Ascending aorta (tissue), 2 donors: ENCODE data around the gene IMPA2. TPM values are rescaled to one million over a fixed set of nuclear protein-coding genes. Genes with fewer than 3 reads are reported as not detected.

ENCODE experiments used
- DNase-seq, 2 donors: peaks; one replicate each; pipeline ENCODE4 v3.0.0-alpha.2; 2019; ENCODE audit warnings: low spot score in 2 of 2
- H3K27ac ChIP-seq, 2 donors: fragments of 200-600 bp; sonication (generic); one replicate each; pipeline ENCODE4 v1.5.1; 2016 to 2017; ENCODE audit warnings: mild to moderate bottlenecking in 1 of 2
- H3K27me3 ChIP-seq: fragments of 200-600 bp; sonication (generic); one replicate; pipeline ENCODE4 v1.5.1; 2017
- H3K36me3 ChIP-seq, 2 donors: fragments of 200-600 bp; sonication (generic); one replicate each; pipeline ENCODE4 v1.5.1; 2016
- H3K4me1 ChIP-seq, 2 donors: fragments of 200-600 bp; sonication (generic); one replicate each; pipeline ENCODE4 v1.5.1; 2016 to 2017; ENCODE audit warnings: mild to moderate bottlenecking in 1 of 2
- H3K4me3 ChIP-seq, 2 donors: fragments of 200-600 bp; sonication (generic); one replicate each; pipeline ENCODE4 v1.5.1; 2016 to 2017; ENCODE audit warnings: mild to moderate bottlenecking in 1 of 2
- H3K9me3 ChIP-seq, 2 donors: fragments of 200-600 bp; sonication (generic); one replicate each; pipeline ENCODE4 v1.5.1; 2016
- CTCF ChIP-seq, 3 experiments: fragments of 200-600 bp in 2 of 3; fragments of 450-650 bp in 1 of 3; sonication (generic) in 2 of 3; IDR thresholded peaks; one replicate each; pipeline ENCODE4 v1.5.1; 2016 to 2019; ENCODE audit warnings: antibody characterized with exemption in 3 of 3, mild to moderate bottlenecking in 1 of 3, moderate library complexity in 1 of 3
- intact Hi-C: fragments of 100-400 bp; cut with DNase I; formaldehyde crosslinking; loops from one replicate; pipeline ENCODE4 v1.15.1; 2023
- total RNA-seq: library from RNA; depleted of rRNA; stranded (reverse); fragments of >200 nt; gene quantifications from one replicate; pipeline ENCODE4 v1.1.0, GENCODE V29; 2016

Gene IMPA2
- total RNA-seq, 1 donor from 2014 or later = 43.4 TPM

- no peaks in the 10 kb centered on the region for H3K9me3 ChIP-seq
- H3K36me3 ChIP-seq = no peaks in the 10 kb centered on the region
- H3K4me1 ChIP-seq = peaks cover 0 to 4% of the 10 kb centered on the region in 2 donors
- TF ChIP-seq CTCF (IDR thresholded peaks at IDR 0.05) = no peak
- intact Hi-C loops = no loop called here
- no peak overlapping the region for H3K4me3 ChIP-seq
- H3K27ac ChIP-seq = no peak overlapping the region
- DNase-seq = peak in 1 of 2 donors; percentile 56
- no peaks in the 10 kb centered on the region for H3K27me3 ChIP-seq
Observed at GRCh38 chr18:11986061-11986460, 4.8 kb downstream of the IMPA2 start.

- H3K36me3 ChIP-seq = no peaks in the 10 kb centered on the region
- no peak overlapping the region for H3K4me3 ChIP-seq
- DNase-seq = peak in 1 of 2 donors; percentile 55
- H3K4me1 ChIP-seq = peaks cover 0 to under 1% of the 10 kb centered on the region in 2 donors
- H3K27me3 ChIP-seq = no peaks in the 10 kb centered on the region
- intact Hi-C loops = no loop called here
- no peak for TF ChIP-seq CTCF (IDR thresholded peaks at IDR 0.05)
- no peaks in the 10 kb centered on the region for H3K9me3 ChIP-seq
- H3K27ac ChIP-seq = no peak overlapping the region
Observed at GRCh38 chr18:11987527-11987926, 6.2 kb downstream of the IMPA2 start.

- intact Hi-C loops = no loop called here
- H3K9me3 ChIP-seq = no peaks in the 10 kb centered on the region
- no peaks in the 10 kb centered on the region for H3K36me3 ChIP-seq
- DNase-seq = no peak
- no peak overlapping the region for H3K27ac ChIP-seq
- H3K4me1 ChIP-seq = no peaks in the 10 kb centered on the region
- H3K27me3 ChIP-seq = no peaks in the 10 kb centered on the region
- no peak for TF ChIP-seq CTCF (IDR thresholded peaks at IDR 0.05)
- no peak overlapping the region for H3K4me3 ChIP-seq
Observed at GRCh38 chr18:11989174-11989573, 7.9 kb downstream of the IMPA2 start.

- Histone ChIP-seq H3K4me3 (no peak overlapping the region), H3K36me3 (no peaks in the 10 kb centered on the region), H3K4me1 (no peaks in the 10 kb centered on the region), H3K27me3 (no peaks in the 10 kb centered on the region), H3K27ac (no peak overlapping the region), H3K9me3 (no peaks in the 10 kb centered on the region)
- DNase-seq = no peak
- TF ChIP-seq CTCF (IDR thresholded peaks at IDR 0.05) = no peak
- intact Hi-C loops = no loop called here
Observed at GRCh38 chr18:11989966-11990380, 8.7 kb downstream of the IMPA2 start.

- intact Hi-C loops = no loop called here
Observed at GRCh38 chr18:11990539-11990938, 9.2 kb downstream of the IMPA2 start.

More at GRCh38 chr18:11990539-11990938, 9.2 kb downstream of the IMPA2 start:
- Histone ChIP-seq H3K27me3 (no peaks in the 10 kb centered on the region), H3K36me3 (no peaks in the 10 kb centered on the region), H3K9me3 (no peaks in the 10 kb centered on the region), H3K4me3 (no peak overlapping the region), H3K4me1 (peaks cover 0 to 2% of the 10 kb centered on the region in 2 donors), H3K27ac (no peak overlapping the region)
- DNase-seq = no peak
- TF ChIP-seq CTCF (IDR thresholded peaks at IDR 0.05) = no peak
